ENCODE data around the gene PKNOX1. TPM values are rescaled to one million over a fixed set of nuclear protein-coding genes. Genes with fewer than 3 reads are reported as not detected.

The PKNOX1 gene
- total and polyA plus RNA-seq, 2 experiments from 2014 or later = 29.9 to 76.7 TPM

- Mint-ChIP-seq H3K27me3 (ENCODE audit: insufficient read depth, low read depth, poor library complexity) (peaks cover 35% of the 10 kb centered on the region), H3K4me1 (peaks cover 49% of the 10 kb centered on the region), H3K27ac (peak overlapping the region; percentile 95), H3K4me3 (no peak overlapping the region), H3K36me3 (ENCODE audit: low read depth) (peaks cover 10% of the 10 kb centered on the region; the same call in 2 of the 3 replicates), H3K9me3 (peaks cover 16% of the 10 kb centered on the region)
- ATAC-seq (peak; percentile 69), DNase-seq (ENCODE audit: low spot score) (peak; percentile 94)
- Histone ChIP-seq H4K20me1 (replicated peaks; ENCODE audit: insufficient read depth) (no peaks in the 10 kb centered on the region), H3K4me2 (no peak overlapping the region; the same call in 1 of the 2 replicates), H3K27ac (ENCODE audit: low read depth) (peak overlapping the region; percentile 100), H3K27me3 (ENCODE audit: insufficient read depth) (no peaks in the 10 kb centered on the region), H3F3A (replicated peaks; ENCODE audit: low read depth) (peaks cover 21% of the 10 kb centered on the region), H3K9me2 (ENCODE audit: insufficient read depth) (no peaks in the 10 kb centered on the region), H3K4me1 (ENCODE audit: insufficient read depth) (peaks cover 27% of the 10 kb centered on the region), H3K36me3 (ENCODE audit: insufficient read depth) (no peaks in the 10 kb centered on the region), H3K4me3 (no peak overlapping the region), H3K79me2 (replicated peaks; ENCODE audit: insufficient read depth) (no peaks in the 10 kb centered on the region), H2AFZ (no peak overlapping the region)
- TF ChIP-seq CTCF (conservative IDR thresholded peaks at IDR 0.05; ENCODE audit: low read depth in 2 of 2) (no peak), REST (IDR thresholded peaks at IDR 0.05; ENCODE audit: unreplicated experiment) (no peak), NANOG (IDR thresholded peaks at IDR 0.05; ENCODE audit: borderline replicate concordance) (peak; percentile 68), ZNF331 (CRISPR knock-in tag; IDR thresholded peaks at IDR 0.05; ENCODE audit: low read depth) (no peak), ETS1 (IDR thresholded peaks at IDR 0.05) (peak; percentile 57; the same call in 1 of the 2 replicates), JUNB (IDR thresholded peaks at IDR 0.05; ENCODE audit: unreplicated experiment) (no peak), ZNF114 (CRISPR knock-in tag; IDR thresholded peaks at IDR 0.05) (peak; percentile 29; the same call in 1 of the 2 replicates), ZNF462 (CRISPR knock-in tag; IDR thresholded peaks at IDR 0.05) (peak; percentile 71; the same call in 1 of the 2 replicates), STAT1 (IDR thresholded peaks at IDR 0.05; ENCODE audit: unreplicated experiment) (no peak), POLR2AphosphoS5 (IDR thresholded peaks at IDR 0.05; ENCODE audit: low read depth) (no peak; the same call in none of the 2 replicates), EZH2 (IDR thresholded peaks at IDR 0.05; ENCODE audit: low read depth, unreplicated experiment) (no peak), CREB1 (CRISPR knock-in tag; IDR thresholded peaks at IDR 0.05; ENCODE audit: low read depth) (no peak), EZH2phosphoT487 (IDR thresholded peaks at IDR 0.05; ENCODE audit: unreplicated experiment) (no peak)
These were observed 17.3 kb upstream of the PKNOX1 start for GRCh38 chr21:42956824-42957630.

Data from GM23338 (cell line).